ENCODE data around the gene SRGAP1. TPM values are rescaled to one million over a fixed set of nuclear protein-coding genes. Genes with fewer than 3 reads are reported as not detected.
A peak's percentile ranks its signal among the peaks of the same experiment; 100 is the strongest.

Gene SRGAP1
- total and polyA plus RNA-seq, 2 of the 13 experiments (the other 11 are each of a cell fraction or from before 2014, with no cell fraction given): 1.6 to 3.4 TPM

DNA sequence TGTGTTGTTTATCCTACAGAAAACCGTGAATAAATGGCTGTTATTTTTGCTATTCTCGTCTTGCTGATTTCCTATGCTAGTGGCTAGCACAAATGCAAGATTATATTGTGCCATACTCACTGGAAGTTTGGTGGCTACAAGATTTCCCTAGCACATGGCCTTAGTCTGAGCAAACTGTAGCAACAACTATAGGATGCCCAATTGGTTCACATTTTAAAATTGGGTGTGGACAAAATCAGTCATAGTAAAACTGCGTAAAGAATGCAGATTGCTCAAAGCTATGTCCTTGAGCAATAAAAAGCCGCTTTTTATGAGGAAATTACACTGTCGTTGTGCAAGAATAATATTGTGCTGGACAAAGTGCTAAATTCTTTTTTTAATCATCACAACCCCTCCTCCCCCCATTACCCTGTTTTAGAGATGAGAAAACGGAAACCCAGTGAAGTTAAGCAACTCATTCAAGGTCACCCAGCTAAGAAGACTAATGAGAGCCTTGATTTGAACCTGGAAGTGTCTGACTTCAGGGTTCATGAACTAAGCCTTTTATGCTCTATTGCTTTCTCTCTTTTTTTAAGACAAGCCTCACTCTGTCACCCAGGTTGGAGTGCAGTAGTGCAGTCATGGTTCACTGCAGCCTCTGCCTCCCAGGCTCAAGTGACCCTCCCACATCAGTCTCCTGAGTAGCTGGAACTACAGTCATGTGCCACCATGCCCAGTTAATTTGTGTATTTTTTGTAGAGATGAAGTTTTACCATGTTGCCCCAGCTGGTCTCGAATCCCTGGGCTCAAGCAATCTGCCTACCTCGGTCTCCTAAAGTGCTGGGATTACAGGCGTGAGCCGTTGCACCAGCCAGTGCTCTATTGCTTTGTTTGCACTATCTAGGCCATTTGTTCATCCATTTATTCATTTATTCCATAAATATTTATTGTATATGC, 73.6 kb downstream of the SRGAP1 start (continued):
- TF ChIP-seq ZSCAN5A (CRISPR knock-in tag; IDR thresholded peaks at IDR 0.05; ENCODE audit: borderline replicate concordance) (no peak), ATF7 (IDR thresholded peaks at IDR 0.05) (no peak), ATF7 (CRISPR knock-in tag; IDR thresholded peaks at IDR 0.05) (no peak), NCOA2 (CRISPR knock-in tag; IDR thresholded peaks at IDR 0.05) (peak; percentile 79), PBX2 (CRISPR knock-in tag; IDR thresholded peaks at IDR 0.05) (no peak), MXI1 (IDR thresholded peaks at IDR 0.05; ENCODE audit: borderline replicate concordance, low read depth, low read length) (0 out of 3 replicates have a peak, but pooled peaks have one; percentile 17)

GRCh38 chr12:63918800-63919300, 74.3 kb downstream of the SRGAP1 start:
- FAIRE-seq (no peak), DNase-seq (ENCODE audit: low spot score) (peak; percentile 88), ATAC-seq (peak; percentile 76)
- H3K4me3 ChIP-seq (replicated peaks in 1 of 3; ENCODE audit: insufficient read depth in 1 of 3, low read depth in 2 of 3, low read length in 3 of 3): peak overlapping the region; percentile 46 to 58 (median 57); a peak in 5 of 6 replicates
- in situ Hi-C loops (cut with HindIII; ENCODE audit: extremely low pct_ligation_motif_present, low pct_unique_long_range_greater_than_20kb): no loop called here
- peak overlapping the region; percentile 61 for H3K9ac ChIP-seq (ENCODE audit: insufficient read depth, low read depth, low read length)
- peaks cover 53% of the 10 kb centered on the region for H3K4me1 ChIP-seq (ENCODE audit: insufficient read depth, low read length)
- intact Hi-C loops (cut with micrococcal nuclease; ENCODE audit: unreplicated experiment): loop anchor here (1.0 to 2.0 kb wide), 2 partner anchors 26 to 74 kb away; no protein-coding TSS in a partner anchor
- POLR2A ChIA-PET: interaction anchor here (1.2 to 3.1 kb wide), 4 partner anchors 26 to 75 kb away, joined by 6 to 18 read pairs (median 12); partner anchors contain the start of gene SRGAP1
- no peaks in the 10 kb centered on the region for H3K79me2 ChIP-seq (ENCODE audit: insufficient read depth, low read length)
- peak overlapping the region; percentile 70 for H3K27ac ChIP-seq (ENCODE audit: extremely low read length, insufficient read depth, low read length)
- no peak overlapping the region for H2AFZ ChIP-seq (ENCODE audit: low read length)
- H3K27me3 ChIP-seq (ENCODE audit: control insufficient read depth in 1 of 2, insufficient read depth in 2 of 2, low read length in 2 of 2): no peaks in the 10 kb centered on the region
- WGBS (ENCODE audit: low lambda C conversion rate): 18% methylated on average over 5 of the region's 6 CpGs
- no peaks in the 10 kb centered on the region for H3K36me3 ChIP-seq (replicated peaks in 1 of 2; ENCODE audit: control insufficient read depth in 1 of 2, insufficient read depth in 2 of 2, low read length in 2 of 2)
- BruUV-seq (replicated peaks): no TSS peak
- no peaks in the 10 kb centered on the region for H3K9me3 ChIP-seq (ENCODE audit: low read length)
- H3K4me2 ChIP-seq (ENCODE audit: low read depth, low read length): peak overlapping the region; percentile 73
- CTCF ChIA-PET (ENCODE audit: low intra/inter-chr PET ratio, low total read pairs): no interaction called here
- H4K20me1 ChIP-seq (ENCODE audit: insufficient read depth, low read length): no peaks in the 10 kb centered on the region
- TF ChIP-seq CREB1 (IDR thresholded peaks at IDR 0.05) (peak; percentile 72), CREB1 (CRISPR knock-in tag; IDR thresholded peaks at IDR 0.05) (peak; percentile 45; the same call in 1 of the 2 replicates), KAT8 (CRISPR knock-in tag; IDR thresholded peaks at IDR 0.05) (0 out of 2 replicates have a peak, but pooled peaks have one; percentile 3), HNRNPUL1 (IDR thresholded peaks at IDR 0.05; ENCODE audit: low read depth, low read length) (no peak), LCORL (IDR thresholded peaks at IDR 0.05) (peak; percentile 91), LCORL (CRISPR knock-in tag; IDR thresholded peaks at IDR 0.05) (no peak; the same call in 1 of the 2 replicates), NCOA2 (CRISPR knock-in tag; IDR thresholded peaks at IDR 0.05) (peak; percentile 6; the same call in 1 of the 2 replicates), ZBTB21 (CRISPR knock-in tag; IDR thresholded peaks at IDR 0.05) (peak; percentile 30; the same call in 1 of the 2 replicates)
- TF ChIP-seq, protein P1, sequence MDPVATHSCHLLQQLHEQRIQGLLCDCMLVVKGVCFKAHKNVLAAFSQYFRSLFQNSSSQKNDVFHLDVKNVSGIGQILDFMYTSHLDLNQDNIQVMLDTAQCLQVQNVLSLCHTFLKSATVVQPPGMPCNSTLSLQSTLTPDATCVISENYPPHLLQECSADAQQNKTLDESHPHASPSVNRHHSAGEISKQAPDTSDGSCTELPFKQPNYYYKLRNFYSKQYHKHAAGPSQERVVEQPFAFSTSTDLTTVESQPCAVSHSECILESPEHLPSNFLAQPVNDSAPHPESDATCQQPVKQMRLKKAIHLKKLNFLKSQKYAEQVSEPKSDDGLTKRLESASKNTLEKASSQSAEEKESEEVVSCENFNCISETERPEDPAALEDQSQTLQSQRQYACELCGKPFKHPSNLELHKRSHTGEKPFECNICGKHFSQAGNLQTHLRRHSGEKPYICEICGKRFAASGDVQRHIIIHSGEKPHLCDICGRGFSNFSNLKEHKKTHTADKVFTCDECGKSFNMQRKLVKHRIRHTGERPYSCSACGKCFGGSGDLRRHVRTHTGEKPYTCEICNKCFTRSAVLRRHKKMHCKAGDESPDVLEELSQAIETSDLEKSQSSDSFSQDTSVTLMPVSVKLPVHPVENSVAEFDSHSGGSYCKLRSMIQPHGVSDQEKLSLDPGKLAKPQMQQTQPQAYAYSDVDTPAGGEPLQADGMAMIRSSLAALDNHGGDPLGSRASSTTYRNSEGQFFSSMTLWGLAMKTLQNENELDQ (CRISPR knock-in tag; IDR thresholded peaks at IDR 0.05; ENCODE audit: borderline replicate concordance): no peak
- TF ChIP-seq, protein P2, sequence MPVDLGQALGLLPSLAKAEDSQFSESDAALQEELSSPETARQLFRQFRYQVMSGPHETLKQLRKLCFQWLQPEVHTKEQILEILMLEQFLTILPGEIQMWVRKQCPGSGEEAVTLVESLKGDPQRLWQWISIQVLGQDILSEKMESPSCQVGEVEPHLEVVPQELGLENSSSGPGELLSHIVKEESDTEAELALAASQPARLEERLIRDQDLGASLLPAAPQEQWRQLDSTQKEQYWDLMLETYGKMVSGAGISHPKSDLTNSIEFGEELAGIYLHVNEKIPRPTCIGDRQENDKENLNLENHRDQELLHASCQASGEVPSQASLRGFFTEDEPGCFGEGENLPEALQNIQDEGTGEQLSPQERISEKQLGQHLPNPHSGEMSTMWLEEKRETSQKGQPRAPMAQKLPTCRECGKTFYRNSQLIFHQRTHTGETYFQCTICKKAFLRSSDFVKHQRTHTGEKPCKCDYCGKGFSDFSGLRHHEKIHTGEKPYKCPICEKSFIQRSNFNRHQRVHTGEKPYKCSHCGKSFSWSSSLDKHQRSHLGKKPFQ (CRISPR knock-in tag; IDR thresholded peaks at IDR 0.05; ENCODE audit: insufficient replicate concordance): no peak
